NCI-H446 (cell line): ENCODE results near the gene RAMP2.
"Not testable (repeated sequence)": the region's sequence is repeated elsewhere in the genome, so short reads cannot be mapped to it uniquely, and the experiment has no call there.

Experiments used
- DNase-seq, 2 experiments: peaks; one replicate each; lab custom pipeline; 2025; lab: John Stamatoyannopoulos, UW

The RAMP2 gene, protein sequence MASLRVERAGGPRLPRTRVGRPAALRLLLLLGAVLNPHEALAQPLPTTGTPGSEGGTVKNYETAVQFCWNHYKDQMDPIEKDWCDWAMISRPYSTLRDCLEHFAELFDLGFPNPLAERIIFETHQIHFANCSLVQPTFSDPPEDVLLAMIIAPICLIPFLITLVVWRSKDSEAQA

DNA sequence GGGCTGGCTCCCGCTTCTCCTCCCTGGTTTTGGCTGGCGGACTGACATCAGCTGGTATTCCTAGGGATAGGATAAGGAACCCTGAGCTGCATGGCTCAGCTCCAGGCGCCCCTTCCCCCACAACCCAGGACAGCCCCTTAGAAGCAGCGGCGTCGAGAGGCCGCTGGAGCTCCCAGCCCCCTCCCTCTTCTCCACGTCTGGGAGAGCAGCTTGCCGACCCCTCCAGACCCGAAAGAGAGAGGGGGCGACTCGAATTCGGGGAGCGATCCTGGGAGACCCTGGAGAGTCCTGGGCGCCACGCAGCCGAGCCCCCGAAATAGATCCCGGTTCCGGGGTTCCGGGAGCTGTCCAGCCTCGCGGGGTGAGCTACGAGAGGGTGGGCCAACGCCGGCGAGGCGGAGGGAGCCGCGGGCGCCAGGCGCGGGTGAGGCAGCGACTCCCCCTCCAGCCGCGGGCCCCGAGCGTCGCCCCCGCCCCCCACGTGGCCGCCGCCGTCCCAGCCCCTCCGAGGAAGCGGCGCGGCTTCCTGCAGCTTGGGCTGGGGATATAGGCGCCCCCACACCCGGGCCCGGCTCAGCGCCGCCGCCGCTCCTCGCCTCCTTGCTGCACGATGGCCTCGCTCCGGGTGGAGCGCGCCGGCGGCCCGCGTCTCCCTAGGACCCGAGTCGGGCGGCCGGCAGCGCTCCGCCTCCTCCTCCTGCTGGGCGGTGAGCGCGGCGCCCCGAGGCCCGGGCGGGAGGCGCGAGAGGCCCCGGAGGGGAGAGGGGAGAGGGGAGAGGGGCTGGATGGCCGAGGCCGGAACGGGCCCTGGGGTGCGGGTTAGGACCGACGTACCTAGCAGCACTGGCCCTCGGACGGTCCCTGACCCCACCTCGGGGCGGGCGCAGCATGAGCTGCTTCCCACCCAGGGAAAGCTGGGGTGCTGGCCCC is at the start of gene RAMP2:
RAMP2 (plus strand) TSS at position 576 of the 930 bp plus-strand sequence; CDS start at position 611, 35 bp downstream.
- DNase-seq, result peak in 1 of 2 experiments; percentile 28

DNA sequence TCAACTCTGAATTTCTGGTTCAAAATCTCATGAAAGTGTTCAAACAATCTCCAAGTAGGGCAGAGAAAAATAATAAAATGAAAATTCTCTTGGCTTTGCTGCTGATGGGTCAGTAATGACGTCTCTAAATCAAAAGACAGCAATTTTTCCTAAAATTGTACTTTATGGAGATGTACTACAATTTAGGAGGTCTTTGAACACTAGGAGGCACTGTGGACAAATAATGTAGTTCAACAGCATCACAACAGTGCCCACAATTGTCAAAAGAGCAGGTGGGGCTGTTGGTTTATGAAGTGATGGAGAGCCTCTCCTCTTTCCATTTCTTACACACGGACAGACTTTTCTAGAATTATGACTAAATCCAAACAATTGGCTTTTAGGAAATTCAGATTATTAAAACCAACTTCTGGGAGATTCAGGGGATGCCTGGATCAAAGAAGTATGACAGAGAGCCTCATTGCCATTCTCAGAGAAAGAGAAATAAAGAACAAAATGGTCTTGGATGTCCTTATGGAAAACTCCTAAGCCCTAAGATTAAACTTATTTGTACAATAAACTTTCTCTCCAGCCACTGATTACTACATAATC is 39.9 kb upstream of the RAMP2 start:
- DNase-seq, result peak; percentile 39 to 68

DNA sequence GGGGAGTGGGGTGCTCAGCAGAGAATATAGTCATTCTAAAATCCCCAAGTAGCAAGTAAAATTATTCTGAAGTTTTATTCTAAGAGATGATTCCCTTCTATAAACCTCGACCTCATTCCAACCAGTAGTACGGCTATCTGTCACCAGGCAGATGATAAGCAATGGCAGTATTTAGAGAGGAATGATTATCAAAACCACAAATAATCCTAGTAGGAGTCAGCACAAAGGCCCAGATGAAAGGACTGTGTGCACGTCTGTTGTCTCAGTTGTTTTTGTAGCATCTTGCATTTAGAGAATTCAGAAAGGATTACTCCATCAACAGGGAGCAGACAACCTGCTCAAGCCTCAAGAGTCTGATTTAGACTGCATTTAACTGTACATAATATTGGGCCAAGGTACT is 37.4 kb upstream of the RAMP2 start:
- no peak for DNase-seq

DNA sequence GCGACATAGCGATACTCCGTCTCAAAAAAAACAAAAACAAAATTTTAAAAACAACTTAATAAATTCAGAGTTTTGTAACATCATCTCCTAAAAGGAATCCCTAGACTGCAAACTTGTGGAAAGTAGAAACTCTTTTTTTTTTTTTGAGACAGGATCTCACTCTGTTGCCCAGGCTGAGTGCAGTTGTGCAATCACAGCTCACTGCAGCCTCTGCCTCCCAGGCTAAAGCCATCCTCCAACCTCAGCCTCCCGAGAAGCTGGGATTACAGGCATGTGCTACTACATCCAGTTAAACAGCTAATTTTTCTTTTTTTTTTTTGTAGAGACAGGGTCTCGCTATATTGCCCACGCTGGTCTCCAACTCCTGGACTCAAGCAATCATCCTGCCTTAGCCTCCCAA is 35.9 kb upstream of the RAMP2 start:
- DNase-seq, result no peak

DNA sequence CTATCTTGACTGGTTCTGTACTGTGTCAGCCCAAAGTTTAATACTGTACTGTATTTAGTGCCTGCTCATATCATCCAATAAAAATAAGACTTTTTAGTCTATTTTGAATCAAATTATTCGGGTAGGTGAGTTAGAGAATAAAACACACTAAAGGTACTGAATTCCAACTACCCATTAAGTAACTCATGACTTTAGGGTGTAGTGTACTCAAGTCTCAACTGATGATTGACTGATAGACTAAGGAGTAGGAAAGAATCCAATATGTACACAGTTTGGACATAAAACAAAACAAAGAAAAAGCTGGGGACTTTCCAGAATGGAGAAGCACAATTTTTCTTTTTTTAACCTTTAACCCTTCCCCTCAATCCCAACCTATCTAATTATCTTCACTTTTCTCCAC is 20.3 kb upstream of the RAMP2 start:
- DNase-seq, result no peak

DNA sequence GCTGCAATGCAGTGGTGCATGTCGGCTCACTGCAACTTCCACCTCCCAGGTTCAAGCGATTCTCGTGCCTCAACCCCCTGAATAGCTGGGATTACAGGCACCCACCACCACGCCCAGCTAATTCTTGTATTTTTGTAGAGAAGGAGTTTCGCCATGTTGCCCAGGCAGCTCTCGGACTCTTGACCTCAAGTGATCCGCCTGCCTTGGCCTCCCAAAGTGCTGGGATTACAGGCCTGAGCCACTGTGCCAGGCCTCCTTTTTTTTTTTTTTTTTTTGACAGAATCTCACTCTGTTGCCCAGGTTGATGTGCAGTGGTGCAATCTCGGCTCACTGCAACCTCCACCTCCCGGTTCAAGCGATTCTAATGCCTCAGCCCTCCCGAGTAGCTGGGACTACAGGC is 18.1 kb upstream of the RAMP2 start:
- DNase-seq, result not testable (repeated sequence)

DNA sequence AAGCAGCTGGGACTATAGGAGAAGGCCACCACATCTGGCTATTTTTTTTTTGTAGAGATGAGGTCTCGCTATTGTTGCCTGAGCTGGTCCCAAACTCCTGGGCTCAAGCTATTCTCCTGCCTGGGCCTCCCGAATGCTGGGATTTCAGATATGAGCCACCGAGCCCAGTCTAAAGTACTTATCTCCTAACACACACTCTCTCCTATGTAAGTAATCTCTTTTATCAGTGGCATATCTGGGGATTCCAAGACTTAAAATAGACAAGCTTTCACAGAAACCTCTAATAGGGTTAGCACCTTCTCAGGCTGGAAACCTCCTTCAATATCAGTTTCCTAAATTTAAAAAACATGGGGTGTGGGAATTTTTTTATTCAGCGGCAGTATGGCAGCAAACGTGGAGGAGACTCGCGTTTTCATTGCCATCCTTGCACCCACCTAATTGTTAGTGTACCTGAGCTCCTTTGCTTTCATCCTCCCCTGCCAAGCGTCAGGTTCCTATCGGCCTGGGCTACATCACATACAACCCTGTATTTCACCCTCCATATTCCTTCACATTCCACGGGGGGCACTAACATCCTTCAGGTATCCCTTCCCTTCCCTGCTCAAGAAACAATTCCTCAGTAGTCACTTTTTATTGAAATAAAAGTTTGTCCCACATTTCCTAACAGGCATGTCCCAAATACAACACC is 17.3 kb upstream of the RAMP2 start:
- no peak for DNase-seq

DNA sequence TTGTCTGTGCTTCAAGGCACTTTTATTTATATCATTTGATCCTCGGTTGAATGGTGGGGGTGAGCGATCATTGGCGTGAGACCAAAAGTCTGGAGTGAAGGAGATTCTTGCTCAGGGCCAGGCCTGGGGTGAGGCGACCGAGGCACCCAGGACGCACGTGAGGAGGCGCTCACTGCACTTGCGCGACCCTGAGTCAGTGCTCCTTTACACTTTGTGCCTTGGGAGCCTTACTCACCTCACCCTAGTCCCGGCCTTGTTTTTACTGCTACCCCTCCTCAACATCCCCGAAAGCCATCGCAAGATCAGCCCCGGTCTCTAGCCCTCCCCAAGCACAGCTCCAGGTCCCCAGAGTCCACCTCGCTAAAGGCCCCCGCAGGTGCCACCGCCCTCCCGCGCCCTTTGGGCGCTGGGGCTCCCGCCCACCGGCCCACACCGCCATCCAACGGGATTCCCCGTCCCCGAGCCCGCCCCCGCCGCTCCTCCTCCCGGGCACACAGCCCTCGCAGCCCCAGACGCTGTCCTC is 16.7 kb upstream of the RAMP2 start:
- peak in 1 of 2 experiments; percentile 76 for DNase-seq

DNA sequence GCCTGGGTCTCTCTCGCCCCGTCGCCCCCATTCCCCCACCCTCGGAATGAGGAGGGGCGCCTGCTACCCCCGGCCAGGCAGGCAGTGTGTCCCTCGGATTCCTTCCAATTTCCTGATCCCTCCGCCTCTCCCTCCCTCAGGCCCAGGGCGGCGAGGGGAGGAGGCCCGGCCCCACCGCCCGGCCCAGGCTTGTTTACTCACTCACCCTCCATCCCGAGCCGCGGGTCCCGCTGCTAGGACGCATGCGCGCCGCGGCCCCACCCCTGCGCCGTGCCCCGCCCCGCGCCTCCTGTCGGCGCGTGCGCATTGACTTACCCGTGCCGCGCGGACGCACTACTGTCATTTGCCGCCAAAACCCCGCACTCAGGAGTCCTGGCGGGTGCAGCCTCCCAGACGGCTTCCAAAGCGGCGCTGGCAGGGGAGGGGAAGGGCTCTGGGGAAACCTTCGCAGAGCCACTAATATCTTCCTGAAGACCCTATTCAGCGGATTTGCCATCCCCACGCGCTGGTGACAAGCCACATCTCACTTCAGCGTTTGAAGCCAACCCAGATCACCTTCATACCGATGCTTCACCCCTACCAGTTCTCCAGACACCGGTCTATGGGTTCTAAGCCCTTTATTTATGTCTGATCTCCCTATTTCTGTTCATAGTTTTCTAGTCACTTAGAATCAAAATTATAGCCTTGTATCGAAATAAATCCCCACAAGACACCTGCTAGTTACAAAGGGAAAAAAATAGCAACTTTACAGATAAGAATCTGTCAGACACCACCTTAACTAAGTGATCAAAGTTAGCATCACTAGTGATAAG is 16.0 kb upstream of the RAMP2 start, which contains the start of gene EZH1:
EZH1 (minus strand) TSS at position 235 of the 812 bp plus-strand sequence. CDS start 16,099 bp downstream, outside the sequence.
- DNase-seq, result peak; percentile 89 to 97

DNA sequence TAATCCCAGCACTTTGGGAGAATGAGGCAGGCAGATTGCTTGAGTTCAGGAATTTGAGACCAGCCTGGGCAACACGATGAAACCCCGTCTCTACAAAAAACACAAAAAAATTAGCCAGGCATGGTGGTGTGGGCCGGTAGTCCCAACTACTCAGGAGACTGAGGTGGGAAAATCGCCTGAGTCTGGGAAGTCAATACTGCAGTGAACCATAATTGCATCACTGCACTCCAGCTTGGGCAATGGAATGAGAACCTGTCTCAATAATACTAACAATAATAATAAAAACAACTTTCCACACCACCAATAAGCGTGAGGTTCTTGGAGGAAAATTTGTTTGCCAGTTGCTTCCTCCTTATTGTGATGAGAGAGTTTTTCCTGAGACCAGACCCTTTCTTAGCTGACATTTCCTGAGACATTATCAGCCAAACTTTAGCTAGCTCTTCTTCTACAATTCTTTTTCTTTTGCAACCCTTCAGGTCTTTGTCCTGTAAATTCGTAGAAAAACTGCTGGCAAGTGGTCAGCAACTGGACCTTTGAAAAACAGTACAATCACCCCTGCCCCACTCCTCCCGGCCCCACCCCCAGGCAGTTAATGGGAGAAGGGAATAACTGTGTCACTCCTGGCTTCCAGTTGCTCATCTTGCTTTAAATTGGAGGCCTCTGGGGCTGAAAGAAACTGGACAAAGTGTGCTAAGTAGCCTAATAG is 12.7 kb upstream of the RAMP2 start:
- no peak for DNase-seq

DNA sequence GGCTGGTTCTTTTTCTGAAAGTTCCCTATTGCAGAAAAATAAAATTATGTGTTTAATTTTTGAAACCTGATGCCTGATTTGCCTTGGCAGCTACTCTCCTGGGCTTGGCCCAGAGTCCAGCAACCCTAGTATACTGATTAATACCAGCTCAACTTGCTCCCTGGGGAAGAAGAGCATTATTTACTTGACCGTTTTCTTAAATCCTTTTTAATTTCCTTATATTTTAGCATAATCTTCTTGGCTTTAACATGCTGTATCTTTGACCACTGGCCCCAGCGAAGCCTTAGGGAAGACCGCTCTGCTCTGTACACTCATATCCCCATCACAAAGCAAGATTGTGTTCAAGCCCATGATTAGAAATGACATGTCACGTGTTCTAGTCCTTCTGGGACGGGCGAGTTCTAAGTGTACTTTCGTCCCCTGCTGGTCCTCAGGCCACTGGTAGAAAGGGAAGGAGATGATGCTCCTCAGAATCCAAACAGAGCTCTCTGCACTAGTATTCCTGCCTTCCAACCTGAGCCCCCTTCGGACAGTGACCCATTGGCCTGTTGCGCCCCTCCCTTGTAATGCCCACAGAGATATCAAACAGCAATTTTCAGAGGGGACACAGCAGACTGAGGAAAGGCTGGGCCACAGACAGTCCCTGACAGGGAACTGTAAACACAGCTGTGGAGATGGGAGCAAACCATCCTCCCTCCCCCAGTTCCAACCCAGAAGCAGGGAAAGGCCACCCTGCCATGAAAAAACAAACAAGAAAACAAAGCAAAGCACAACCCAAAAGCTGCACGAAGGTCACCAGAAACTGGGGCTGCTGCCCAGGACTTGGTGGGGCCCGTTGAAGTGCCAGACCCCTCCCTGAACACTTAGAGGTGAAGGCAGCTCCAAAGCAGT is 11.9 kb upstream of the RAMP2 start:
- DNase-seq, result no peak

DNA sequence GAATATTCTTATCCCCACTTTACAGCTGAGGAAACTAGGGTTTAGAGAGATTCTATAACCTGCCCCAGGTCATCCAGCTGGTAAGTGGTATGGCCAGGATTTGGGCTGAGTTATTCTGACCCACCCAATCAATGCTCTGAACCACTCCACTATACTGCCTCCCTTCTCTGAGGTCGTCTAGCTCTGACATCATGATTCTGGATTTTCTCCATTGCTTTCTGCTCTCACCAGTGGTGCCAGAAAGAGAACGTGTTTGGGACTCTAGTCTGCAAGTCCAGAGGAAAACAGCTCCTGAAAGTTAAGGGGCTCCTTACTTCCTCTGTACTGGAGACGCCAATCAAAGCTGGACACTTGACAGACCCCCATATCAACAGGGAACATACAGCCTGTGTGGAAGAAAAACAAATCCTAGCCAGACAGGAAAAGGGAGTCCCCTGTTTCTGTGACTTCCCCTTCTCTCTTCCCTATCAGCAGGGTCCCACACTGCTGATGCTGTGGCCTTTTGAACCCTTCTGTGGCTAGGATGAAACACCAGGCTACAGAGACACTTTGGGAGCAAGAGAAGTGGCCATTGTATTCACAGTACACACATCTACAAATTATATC is 10.2 kb upstream of the RAMP2 start:
- no peak for DNase-seq

DNA sequence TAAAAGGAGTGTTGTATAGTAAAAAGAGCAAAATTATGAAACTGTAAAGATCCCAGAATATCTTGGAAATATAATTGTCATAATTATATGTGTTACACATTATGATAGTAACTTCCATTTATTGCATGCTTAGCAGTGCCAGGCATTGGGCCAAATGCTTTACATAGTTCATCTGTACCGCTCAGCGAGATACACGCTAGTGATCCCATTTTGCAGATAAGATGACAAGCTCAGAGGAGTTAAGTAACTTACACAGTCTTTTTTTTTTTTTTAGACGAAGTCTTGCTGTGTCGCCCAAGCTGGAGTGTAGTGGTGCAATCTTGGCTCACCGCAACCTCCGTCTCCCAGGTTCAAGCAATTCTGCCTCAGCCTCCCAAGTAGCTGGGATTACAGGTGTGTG is 9.4 kb upstream of the RAMP2 start:
- no peak for DNase-seq

DNA sequence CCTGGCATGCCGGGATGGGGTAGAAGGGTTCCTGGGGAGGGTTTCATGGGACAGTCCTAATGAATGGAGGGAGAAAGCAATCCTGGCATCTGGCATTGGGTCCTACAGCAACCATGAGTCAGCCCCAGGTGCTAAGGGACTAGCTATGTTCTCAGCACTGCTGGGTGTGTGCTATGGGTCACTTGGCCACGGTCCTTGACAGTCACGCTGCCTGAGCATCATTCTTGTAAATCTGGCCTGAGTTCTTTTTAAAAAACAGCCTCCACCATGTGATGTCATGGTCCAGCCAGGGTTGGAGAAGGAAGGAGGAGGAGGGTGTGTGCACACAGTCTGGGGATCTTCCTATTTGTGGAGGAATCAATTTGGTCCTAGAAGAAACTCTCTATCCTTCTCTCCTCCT is 6.2 kb upstream of the RAMP2 start:
- DNase-seq, result peak in 1 of 2 experiments; percentile 14

DNA sequence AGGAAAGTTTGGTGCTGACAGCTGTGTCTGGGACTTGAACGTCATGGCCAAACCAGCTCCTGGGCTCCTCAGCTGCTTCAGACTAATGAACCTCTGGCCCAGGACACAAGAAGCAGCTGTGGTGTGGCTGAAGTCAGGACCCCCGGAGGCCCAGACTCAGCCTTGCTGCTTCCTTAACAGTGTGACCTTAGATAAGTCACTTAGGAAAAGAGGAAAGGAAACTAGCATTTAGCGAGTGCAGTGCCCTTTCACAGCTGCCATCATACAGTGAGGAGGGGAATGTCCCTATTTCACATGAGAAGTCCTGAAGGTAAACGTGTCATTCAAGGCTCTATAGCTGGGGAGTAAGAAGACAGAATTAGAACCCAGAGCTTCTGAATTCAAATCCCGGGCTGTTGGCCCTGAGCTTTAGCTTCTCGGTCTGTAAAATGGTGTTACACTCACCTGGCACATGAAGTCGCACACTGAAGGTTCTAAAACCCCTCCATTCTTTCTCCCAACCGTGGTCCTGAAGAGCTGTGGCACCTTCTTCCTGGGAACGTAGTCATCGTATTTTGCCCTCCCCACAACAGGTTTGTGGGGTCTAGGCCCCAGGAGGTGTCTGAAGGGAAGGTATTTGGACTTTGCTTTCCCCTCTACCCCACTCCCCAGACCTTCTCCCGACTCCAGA is 910 bp upstream of the RAMP2 start:
- no peak for DNase-seq

DNA sequence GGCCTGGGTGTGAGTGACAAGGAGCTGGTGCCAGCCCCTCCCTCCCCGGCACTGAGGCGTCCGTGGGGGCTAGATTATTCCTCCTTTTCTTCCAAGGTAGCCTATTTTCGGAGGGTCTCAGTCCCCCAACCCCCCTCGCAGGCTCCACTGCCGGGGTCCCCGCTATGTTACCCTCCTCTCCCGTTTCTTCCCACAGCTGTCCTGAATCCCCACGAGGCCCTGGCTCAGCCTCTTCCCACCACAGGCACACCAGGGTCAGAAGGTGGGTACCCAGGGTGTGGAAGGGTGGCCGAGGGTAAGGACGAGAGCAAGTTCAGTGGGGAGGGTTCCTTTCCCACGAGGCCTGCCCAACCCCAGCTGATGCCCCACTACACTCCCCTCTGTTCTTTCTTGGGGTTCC is 611 bp downstream of the RAMP2 start:
- no peak for DNase-seq

DNA sequence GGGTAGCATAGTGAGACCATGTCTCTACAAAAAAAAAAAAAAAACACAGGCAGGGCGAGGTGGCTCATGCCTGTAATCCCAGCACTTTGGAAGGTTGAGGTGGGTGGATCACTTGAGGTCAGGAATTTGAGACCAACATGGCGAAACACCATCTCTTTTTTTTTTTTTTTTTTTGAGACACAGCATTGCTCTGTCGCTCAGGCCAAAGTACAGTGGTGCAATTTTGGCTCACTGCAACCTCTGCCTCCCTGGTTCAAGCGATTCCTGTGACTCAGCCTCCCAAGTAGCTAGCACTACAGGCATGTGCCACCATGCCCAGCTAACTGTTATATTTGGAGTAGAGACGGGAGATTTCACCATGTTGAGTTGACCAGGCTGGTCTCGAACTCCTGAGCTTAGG is 5.1 kb downstream of the RAMP2 start:
- DNase-seq, result no peak

DNA sequence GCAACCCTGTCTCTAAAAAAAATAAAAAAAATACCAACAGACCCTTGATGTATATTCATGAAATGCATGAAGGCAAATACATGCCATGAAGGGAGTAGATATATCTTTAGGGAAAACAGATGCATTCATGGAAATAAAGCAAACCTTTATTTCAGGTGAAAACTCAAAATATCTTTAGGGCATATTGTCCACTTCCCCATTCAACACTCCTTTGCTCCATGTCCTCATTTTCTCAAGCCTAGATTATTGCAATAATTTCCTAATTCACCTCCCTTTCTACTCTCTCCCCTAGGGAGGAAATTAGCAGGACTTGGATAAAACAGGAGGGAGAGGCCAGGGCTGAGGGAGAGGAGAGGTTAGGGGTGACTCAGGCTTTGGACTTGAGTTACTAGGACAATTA is 6.5 kb downstream of the RAMP2 start:
- DNase-seq, result no peak
